ENCODE measurements around the gene LHFPL6. TPM values are rescaled to one million over a fixed set of nuclear protein-coding genes. Genes with fewer than 3 reads are reported as not detected.
A peak's percentile ranks its signal among the peaks of the same experiment; 100 is the strongest.

LHFPL6 gene
- total and polyA plus RNA-seq, 9 of the 15 experiments (the other 6 are each of a cell fraction or from before 2014, with no cell fraction given): 0.18 TPM; not detected in 8

- H3K4me3 ChIP-seq: no peak overlapping the region
- H2AFZ ChIP-seq (ENCODE audit: low read depth, low read length): no peak overlapping the region
- no peak overlapping the region for H3K9ac ChIP-seq (ENCODE audit: insufficient read depth in 1 of 2, low read depth in 2 of 2, low read length in 2 of 2)
- intact Hi-C loops (cut with micrococcal nuclease): no loop called here
- no peak for TF ChIP-seq FOXP1 (CRISPR knock-in tag; IDR thresholded peaks at IDR 0.05)
- TF ChIP-seq E2F6 (IDR thresholded peaks at IDR 0.05; ENCODE audit: borderline replicate concordance in 1 of 2, extremely low read depth in 1 of 2, insufficient read depth in 1 of 2, insufficient read length in 1 of 2, low read depth in 1 of 2, low read length in 1 of 2, poor library complexity in 1 of 2, severe bottlenecking in 1 of 2): no peak
- TF ChIP-seq GABPA (tag; conservative IDR thresholded peaks at IDR 0.05; ENCODE audit: low read depth): no peak
- TF ChIP-seq ZNF695 (CRISPR knock-in tag; IDR thresholded peaks at IDR 0.05): no peak
- TF ChIP-seq PCBP1 (IDR thresholded peaks at IDR 0.05; ENCODE audit: low read depth, low read length, poor library complexity, severe bottlenecking): no peak
- 0 out of 2 replicates have a peak, but pooled peaks have one; percentile 19 for TF ChIP-seq ZNF766 (CRISPR knock-in tag; conservative IDR thresholded peaks at IDR 0.05)
- no peak for TF ChIP-seq TOE1 (IDR thresholded peaks at IDR 0.05; ENCODE audit: borderline replicate concordance)
- no peak for TF ChIP-seq TOE1 (CRISPR knock-in tag; IDR thresholded peaks at IDR 0.05; ENCODE audit: borderline replicate concordance, low read depth)
- TF ChIP-seq POLR3A (IDR thresholded peaks at IDR 0.05; ENCODE audit: borderline replicate concordance, extremely low read depth, insufficient read depth, insufficient read length): no peak
- peak in 1 of 4 experiments; percentile 2 for DNase-seq (ENCODE audit: extremely low read depth in 1 of 4, low spot score in 3 of 4)
- ChIA-PET CTCF (ENCODE audit: low intra/inter-chr PET ratio) (no interaction called here), POLR2A (no interaction called here)
- in situ Hi-C loops (cut with MboI): no loop called here
- no peaks in the 10 kb centered on the region for H4K20me1 ChIP-seq (replicated peaks; ENCODE audit: control insufficient read depth, insufficient read depth, low read length)
- 0% methylated on average over 1 of the region's 3 CpGs for WGBS (ENCODE audit: insufficient coverage, low coverage, missing lambda C conversion rate)
- H3K79me2 ChIP-seq (ENCODE audit: control insufficient read depth, insufficient read depth, low read length): no peaks in the 10 kb centered on the region
- FAIRE-seq: no peak
- H3K27me3 ChIP-seq (ENCODE audit: control insufficient read depth in 2 of 2, insufficient read depth in 2 of 2, low read length in 2 of 2): no peaks in the 10 kb centered on the region
- no peaks in the 10 kb centered on the region for H3K36me3 ChIP-seq (ENCODE audit: control insufficient read depth, insufficient read depth, low read length)
- BruUV-seq (replicated peaks): no TSS peak
- no peaks in the 10 kb centered on the region for H3K4me1 ChIP-seq (replicated peaks in 1 of 2; ENCODE audit: control insufficient read depth in 2 of 2, insufficient read depth in 2 of 2, low read length in 2 of 2)
- H3K9me1 ChIP-seq (ENCODE audit: control insufficient read depth, insufficient read depth, low read length): no peaks in the 10 kb centered on the region
- ATAC-seq: no peak
- H3K9me3 ChIP-seq (replicated peaks; ENCODE audit: control insufficient read depth, insufficient read depth, low read depth, low read length): no peaks in the 10 kb centered on the region
- no peak overlapping the region for H3K4me2 ChIP-seq (ENCODE audit: insufficient read depth, low read length)
- H3K27ac ChIP-seq (ENCODE audit: extremely low read depth, low read depth, low read length): no peak overlapping the region
Measured at GRCh38 chr13:39375601-39376000, 227.4 kb downstream of the LHFPL6 start.
